ENCODE measurements around the gene ASCC3.

- TF ChIP-seq, protein P1, sequence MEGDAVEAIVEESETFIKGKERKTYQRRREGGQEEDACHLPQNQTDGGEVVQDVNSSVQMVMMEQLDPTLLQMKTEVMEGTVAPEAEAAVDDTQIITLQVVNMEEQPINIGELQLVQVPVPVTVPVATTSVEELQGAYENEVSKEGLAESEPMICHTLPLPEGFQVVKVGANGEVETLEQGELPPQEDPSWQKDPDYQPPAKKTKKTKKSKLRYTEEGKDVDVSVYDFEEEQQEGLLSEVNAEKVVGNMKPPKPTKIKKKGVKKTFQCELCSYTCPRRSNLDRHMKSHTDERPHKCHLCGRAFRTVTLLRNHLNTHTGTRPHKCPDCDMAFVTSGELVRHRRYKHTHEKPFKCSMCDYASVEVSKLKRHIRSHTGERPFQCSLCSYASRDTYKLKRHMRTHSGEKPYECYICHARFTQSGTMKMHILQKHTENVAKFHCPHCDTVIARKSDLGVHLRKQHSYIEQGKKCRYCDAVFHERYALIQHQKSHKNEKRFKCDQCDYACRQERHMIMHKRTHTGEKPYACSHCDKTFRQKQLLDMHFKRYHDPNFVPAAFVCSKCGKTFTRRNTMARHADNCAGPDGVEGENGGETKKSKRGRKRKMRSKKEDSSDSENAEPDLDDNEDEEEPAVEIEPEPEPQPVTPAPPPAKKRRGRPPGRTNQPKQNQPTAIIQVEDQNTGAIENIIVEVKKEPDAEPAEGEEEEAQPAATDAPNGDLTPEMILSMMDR (IDR thresholded peaks at IDR 0.05) = no peak
- no peak for TF ChIP-seq POLR2A (IDR thresholded peaks at IDR 0.05)
- no peak for TF ChIP-seq EP300 (IDR thresholded peaks at IDR 0.05)
Measured at GRCh38 chr6:100488244-100488643, 392.9 kb downstream of the ASCC3 start.

Measured in tibial nerve (tissue), 4 donors.